Eye (tissue), 1 donor: ENCODE data around the gene APOO.

Experiments
- DNase-seq: peaks from one replicate; pipeline ENCODE4 v3.0.0-alpha.2; 2015

APOO gene

DNA sequence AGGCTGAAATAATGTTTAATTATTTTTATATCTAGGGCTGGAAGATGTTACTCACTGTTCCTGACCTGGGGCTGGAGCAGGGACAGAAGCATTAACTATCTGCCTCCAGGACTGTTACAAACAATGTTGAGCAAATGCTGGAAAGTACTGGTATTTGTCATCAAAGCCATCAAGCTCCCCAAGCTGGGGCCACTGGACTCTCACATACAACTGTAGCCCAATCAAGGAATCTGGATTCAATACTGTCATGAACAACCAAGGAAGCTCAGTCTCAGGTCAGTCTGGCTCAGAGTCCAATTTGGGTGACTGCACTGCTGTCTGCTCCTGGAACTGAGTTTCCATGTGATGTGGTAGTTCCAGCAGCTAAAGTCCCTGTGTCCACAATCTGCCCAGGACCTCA lies 50.4 kb downstream of the APOO start:
- no peak for DNase-seq

DNA sequence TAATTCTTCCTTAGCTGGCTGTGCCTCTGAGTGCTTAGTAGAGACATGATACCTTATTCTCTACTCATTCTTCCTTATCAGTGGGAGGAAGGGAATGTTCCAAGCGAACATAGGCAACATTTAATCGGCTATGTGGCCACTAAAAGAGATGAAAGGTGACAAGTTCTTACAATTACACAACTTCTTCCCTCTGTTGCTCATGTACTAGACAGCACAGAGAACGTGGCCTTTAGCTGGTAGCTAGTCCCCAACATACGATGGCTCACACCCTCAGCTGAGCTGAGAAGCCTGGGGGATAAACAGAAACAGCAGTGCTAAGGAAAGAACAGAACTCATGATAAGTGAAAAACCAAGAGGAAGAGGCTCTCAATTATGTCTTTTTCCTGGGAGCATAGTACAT lies 52.2 kb downstream of the APOO start:
- no peak for DNase-seq

DNA sequence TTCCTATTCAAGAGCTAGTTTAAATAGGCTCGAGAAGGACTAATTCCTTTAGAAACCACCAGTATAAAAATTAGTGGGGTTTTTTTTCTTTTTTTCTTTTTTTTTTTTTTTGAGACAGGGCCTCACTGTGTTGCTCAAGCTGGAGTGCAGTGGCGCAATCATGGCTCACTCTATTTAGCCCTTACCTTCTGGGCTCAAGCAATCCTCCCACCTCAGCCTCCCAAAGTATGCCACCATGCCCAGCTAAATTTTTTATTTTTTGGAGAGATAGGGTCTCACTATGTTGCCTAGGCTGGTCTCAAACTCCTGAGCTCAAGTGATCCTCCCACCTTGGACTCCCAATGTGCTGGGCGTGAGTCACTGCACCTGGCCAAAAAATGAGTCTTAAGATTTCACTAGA lies 52.8 kb downstream of the APOO start:
- DNase-seq = no peak

DNA sequence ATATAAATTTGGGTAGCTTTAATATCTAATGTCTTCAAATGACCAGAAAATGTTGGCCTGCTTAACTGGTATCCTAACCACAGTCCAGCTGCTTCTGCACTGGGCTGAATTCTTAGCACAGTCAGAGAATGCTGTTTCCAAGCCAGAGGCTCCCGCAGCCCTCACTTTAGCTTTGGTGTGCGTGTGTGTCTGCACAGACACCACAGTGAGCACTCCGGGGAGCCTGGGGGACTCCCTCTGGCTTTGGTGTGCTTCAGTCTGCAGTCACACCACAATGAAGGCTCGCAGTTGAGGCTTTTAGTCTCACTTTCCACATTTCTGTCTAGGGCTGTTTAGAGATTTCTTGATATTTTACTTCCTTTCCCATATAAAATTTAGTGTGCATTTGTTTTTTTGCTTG lies 53.6 kb downstream of the APOO start:
- DNase-seq = no peak

DNA sequence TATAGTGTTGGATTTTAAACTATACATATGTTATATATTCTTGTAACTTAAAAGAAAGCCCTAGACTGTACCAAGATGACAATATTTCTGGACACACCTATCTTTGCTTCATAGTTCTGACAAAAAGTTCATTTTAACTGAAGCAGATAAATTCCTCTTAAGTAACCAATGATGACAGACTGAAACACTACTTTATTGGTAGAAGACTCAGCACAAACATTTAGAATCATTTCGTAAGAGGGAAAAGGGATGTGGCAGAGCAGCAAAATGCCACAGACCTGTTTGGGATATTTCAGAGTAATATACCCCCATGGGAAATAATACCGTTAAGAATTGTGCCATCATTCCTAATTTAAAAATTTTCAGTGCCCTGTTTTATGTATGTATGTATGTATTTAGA lies 56.2 kb downstream of the APOO start:
- no peak for DNase-seq

DNA sequence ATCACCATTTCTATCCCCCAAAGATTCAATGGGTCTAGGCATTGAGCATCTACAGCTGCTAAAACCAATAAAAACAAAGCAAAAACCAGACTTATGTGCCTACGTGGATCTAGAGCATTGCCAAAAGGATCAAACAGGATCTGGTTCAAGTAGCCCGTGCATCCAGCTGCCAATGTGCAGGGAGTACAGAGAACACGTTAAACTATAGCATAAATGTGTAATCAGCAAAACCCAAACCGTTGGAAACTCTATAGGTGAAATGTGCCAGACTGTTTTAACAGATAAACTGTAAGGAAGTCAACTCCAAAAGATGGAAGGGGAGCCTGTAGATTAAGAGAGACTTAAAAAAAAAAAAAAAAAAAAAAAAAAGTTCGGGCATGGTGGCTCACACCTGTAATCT lies 58.5 kb downstream of the APOO start:
- DNase-seq = no peak

DNA sequence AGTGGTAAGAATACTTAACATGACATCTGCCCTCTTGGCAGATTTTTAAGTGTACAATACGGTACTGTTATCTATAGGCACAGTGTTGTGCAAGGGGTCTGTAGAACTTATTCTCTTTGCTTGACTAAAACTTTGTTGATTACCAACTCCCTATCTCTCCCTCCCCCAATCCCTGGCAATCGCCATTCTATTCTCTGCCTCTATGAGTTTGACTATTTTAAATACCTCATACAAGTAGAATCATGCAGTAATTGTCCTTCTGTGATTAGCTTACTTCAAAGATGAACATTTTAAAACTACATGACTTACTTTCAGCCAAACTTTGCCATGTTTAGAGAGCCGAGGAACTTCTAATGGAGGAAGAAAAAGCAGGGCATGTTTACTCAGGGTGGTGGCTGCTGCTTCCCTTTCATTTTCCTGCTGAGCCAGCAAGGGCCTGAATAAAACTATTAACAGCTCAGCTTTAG lies 62.4 kb downstream of the APOO start:
- DNase-seq = no peak

DNA sequence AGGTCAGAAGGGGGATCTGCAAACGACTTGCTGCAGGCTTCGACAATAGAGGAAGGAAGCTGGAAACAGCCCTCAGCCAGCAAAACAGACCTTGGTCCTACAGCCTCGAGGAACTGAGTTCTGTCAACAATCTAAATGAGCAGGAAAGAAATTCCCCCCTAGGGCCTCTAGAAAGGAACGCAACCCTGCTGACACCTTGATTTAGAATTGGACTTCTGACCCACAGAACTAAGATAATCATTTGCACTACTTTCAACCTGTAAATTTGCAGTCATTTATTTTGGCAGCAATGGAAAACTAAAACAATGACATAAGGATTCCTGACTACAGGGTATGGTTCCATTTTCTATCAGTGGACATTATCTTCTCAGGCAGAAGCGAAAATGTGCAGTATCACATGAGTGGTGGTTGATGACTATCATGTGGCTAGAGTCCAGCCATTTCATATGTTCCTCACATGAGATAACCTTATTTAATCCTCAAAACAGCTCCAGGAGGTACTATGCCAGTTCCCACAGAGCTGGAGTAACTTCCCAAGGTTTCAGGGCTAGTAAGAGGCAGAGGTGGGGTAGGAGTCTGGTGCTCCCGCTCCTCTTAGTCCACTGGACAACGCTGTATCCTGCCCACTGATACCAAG lies 63.1 kb downstream of the APOO start:
- DNase-seq = no peak

DNA sequence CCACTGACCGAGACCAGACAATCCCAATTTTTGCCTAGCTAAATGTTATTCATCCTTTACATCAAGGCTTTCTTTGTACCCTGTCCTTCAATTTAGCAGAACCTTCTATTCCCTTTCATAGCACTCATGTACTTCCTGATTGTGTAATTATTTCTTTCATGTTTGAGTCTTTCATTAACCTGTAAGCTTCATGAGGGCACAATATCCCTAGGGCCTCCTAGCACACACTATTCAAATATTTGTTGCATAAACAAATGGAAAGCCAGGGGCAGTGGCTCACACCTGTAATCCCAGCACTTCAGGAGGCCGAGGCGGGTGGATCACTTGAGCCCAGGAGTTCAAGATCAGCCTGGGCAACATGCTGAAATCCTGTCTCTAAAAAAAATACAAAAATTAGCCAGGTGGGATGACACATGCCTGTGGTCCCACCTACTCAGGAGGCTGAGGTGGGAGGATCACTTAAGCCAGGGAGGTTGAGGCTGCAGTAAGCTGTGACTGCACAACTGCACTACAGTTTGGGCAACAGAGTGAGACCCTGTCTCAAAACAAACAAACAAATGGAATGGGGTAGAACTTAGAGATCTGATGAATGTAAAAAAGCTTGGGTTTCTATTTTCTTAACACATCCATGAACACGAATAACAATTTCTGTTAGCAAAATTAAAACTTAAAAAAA lies 65.8 kb downstream of the APOO start:
- DNase-seq = no peak

DNA sequence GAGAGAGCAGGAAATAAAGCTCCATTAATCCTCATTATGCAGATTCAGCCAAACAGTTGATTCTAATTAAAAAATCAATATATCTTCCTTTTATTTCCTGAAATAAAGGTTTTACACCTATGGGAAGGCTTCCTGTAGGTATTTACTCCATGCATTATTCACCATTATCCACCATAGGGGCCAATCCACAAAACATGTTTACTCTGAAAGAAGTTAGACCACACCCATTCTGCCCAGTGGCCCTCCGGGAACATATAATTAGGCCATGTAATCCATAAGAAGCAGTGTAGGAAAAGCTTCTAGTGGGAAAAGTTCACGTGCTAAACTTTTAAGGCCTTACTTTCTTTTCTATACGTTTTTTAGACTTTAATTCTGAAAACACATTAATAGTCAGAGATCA lies 67.1 kb downstream of the APOO start:
- DNase-seq = no peak

DNA sequence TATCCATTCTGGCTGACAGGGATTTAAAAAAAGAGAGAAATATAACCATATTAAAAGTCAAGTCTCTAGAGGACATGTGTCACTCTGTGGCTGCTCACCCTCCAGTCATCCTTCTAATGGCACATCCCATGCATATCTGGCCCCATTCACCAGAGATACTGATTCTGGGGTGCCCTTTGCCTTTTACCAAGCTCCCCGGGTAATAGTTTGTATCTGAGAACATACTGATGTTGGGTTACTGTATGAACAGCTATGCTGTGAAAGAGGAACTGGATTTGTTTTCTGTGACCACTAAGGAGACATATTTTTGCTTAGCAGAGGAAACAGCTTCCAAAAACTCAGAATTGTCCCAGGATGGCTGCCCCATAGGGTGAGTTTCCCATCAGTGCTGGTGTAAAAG lies 68.8 kb downstream of the APOO start:
- no peak for DNase-seq

DNA sequence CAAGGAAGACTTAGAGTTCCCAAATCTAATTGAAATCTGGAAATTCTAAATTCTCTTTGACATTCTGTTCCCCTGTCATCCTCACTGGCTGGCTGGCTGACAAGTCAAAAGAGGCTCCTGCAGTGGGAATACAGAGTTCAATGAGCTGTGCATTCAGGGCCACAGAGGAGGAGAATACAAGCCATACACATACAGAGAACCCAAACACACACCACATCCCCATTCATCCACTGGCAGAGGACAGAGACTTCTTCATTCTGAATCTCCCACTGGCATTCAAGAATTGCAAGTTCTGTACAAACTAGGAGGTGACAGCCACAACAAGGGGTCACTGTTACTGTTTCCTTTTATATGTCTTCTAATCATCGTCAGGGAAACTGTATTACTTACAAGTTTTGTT lies 75.0 kb downstream of the APOO start:
- DNase-seq = no peak

DNA sequence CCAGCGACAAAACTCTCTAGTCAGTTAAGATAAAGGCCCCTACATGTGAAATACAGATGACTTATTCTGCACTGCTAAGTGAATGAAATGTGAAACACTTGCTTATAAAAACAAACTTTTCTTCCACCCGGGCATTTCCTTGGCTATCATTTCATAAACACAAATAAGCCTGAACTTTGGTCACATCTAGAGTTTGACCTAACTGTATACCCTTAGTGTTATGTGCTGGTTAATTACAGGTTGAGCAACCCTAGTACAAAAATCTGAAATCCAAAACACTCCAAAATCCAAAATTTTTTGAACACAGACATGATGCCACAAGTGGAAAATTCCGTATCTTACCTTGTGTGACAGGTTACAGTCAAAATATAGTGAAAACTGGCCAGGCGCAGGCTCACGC lies 78.9 kb downstream of the APOO start:
- DNase-seq = no peak

DNA sequence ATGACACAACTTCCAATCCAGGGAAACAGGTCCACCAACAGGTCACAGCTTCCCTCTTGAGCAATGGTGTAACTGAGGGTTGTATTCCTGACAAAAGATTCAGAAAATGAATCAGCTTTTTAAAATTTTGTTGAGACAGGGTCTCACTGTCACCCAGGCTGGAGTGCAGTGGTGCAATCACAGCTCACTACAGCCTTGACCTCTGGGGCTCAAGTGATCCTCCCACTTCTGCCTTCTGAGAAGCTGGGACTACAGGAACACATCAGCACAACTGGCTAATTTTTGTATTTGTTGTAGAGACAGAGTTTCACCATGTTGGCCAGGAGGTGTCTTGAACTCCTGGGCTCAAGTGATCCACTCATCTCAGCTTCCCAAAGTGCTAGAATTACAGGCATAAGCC lies 81.1 kb downstream of the APOO start:
- no peak for DNase-seq

DNA sequence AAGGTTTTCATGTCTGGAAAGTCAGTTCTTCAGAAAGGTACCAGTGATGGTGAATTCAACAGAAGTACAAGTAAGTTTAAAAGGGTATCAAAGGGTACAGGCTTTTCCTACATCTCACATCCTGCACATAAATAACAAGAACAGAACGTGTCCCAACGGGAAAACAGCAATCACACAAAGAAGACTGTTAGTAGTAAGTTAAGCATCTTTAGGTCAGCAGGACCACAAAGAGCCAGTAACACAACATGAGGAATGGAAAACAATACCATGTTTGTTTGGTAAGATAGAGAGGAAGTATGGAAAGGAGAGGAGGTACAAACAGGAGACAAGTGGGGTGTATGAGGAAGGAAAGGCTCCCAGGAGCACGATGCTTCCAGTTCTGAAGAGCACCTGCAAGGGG lies 81.5 kb downstream of the APOO start:
- DNase-seq = no peak

DNA sequence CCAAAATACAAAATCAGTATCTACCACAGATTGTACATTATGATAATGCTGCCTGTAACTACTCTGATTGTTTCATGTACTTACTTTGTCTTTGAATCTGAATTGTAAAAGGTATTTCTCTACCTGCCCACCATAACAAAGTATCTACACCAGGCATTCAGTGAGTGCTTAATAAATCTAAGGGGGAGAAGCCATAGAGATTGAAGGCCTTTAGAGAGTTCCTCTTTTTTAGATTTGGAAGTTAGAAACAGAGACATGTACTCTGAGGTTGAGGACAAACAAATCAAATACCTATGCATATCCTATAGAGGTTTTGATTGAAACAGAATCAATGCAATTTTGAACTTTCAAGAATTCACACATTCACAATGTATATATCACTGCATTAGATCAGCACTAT lies 82.1 kb downstream of the APOO start:
- DNase-seq = no peak

DNA sequence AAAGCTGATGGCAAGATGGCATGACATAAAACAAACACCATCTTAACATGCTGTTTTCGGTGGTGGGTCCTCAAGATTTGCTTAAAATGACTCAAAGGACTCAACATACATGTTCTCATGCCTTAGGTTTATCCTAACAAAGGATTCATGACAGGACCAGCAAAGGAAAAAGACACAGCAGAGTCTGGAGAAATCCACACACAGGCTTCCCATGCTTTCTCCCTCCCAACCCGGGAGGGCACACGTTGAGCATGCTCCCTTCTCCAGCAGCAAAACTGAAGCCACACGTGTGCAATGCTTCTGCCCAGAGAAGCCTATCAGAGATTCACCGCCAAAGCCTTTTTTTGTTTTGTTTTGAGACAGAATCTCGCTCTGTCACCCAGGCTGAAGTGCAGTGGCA lies 84.9 kb downstream of the APOO start:
- no peak for DNase-seq

DNA sequence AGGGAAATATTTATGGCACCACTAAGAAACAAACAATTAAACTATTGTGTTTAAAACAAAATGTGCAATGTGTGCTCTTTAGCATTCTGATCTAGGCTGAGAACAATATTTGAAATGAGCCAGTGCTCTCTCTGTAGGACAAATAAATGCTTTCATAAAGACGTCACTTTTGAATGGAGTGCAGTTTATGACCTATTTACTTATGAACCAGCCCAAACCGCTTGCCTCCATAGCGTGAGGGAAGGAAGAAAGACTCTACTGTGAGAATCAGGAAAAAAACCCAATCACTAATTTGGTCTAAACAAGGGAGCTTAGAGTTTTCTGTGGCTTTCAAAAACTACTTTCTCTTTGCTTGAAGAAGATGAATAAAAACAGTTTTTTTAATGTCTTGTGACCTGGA lies 85.3 kb downstream of the APOO start:
- DNase-seq = peak; percentile 29

DNA sequence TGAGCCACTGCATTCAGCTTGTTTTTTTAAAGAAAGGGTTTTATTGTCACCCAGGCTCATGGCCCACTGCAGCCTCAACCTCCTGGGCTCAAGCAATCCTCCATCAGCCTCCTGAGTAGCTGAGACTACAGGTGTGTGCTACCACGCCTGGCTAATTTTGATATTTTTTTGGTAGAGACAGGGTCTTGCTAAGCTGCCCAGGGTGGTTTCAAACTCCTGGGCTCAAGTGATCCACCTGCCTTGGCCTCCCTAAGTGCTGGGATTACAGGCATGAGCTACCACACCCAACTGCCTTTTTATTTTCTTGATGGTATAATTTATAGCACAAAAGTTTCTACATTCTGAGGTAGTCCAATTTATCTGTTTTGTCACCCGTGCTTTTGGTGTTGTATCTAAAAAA lies 85.9 kb downstream of the APOO start:
- no peak for DNase-seq

DNA sequence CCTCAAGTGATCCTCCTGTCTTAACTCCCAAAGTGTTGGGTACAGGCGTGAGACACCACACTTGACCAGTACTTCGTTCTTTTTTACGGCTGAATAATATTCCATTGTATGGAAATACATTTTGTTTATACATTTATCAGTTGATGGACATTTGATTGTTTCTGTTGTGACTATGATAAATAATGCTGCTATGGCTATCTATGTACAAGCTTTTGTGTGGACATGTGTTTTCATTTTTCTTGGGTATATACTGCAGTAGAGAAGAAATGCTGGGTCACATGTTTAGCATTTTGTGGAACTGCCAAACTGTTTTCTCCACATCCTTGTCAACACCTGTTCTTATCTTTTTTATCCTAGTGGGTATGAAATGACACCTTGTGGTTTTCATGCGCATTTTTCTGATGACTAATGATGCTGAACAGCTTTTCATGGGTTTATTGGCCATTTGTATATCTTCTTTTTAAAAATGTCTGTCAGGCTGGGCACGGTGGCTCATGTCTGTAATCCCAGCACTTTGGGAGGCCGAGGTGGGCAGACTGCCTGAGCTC lies 87.4 kb downstream of the APOO start:
- no peak for DNase-seq

DNA sequence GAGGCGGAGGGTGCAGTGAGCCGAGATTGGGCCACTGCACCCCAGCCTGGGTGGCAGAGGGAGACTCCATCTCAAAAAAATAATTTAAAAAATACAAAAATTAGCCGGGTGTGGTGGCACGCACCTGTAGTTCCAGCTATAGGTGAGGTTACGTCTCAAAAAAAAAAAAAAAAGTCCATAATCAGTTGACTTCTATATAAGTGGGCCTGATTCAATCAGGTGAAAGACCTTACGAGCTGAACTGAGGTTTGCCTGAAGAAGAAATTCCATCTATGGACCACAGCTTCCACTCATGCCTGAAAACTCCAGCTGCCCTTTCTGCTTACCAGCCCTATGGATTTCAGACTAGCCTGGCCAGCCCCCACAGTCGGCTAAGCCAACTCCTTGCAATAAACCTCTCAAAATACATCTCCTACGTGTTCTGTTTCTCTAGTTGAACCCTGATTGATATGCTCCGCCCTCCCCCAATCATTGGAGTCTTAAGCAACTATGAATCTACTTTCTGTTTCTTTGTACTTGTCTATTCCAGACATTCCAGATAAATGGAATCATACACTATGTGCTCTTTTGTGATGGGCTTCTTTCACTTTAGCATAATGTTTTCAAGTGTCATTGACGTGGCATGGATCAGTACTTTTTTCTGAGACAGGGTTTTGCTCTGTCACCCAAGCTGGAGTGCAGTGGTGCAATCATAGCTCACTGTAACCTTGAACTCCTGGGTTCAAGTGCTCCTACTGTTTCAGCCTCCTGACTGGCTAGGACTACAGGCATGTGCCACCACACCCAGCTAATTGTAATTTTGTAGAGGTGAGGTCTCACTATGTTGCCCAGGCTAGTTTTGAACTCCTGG lies 88.1 kb downstream of the APOO start:
- no peak for DNase-seq

DNA sequence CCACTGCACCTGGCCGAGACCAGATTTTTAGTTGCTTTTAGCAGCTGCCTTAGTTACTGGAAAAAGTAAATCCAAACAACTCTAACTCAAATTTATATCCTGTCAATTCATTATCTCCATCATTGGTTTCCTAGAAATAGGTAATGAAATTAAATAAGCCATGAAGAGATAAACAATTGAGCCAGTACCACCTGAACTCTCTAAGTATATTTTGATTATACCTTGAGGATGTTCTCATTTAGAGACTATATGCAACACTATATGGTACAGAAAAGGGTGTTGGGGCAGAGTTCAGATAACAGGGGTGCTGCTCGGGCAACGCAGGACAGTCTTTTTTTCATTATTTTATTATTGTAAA lies 89.8 kb downstream of the APOO start:
- DNase-seq = no peak

DNA sequence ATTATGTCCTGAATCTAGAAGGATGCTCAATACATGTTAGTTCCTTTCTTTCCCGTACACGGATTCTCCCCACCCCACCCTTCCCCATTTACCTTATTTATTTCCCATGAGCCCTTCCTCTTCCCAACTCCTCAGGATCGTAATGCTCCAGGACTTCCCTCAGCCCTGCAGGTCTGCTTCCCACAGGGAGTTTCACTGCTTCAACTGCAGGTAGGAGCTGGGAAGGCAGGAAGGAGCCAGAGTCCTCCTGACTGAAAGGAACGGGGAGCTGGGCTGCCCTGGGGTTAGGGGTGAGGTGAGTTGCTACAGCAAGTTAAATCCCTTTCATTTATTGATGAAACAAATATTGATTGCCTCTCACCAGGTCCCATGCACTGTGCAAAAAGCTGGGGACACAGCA lies 91.6 kb downstream of the APOO start:
- DNase-seq = no peak

DNA sequence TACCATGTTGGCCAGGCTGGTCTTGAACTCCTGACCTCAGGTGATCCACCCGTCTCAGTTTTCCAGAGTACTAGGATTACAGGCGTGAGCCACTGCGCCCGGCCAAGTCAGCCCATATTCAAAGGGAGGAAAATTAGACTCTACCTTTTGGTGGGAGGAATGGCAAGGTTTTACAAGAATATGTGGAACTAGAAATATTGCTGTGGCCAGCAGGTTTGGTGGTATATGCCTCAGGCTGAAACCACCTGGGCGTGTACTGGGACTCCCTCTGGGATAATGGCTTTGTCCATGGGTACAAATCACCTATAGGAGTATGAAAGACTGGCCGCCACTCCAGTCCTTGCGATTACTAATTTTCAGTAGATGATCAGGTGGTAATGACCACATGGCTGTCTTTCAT lies 92.4 kb downstream of the APOO start:
- DNase-seq = no peak
